Stimulated activated CD8-positive, alpha-beta memory T cell treated with anti-CD3 and anti-CD28 coated beads, Interleukin-15, amount 100 ng/mL, for 1 hour (primary cell): ENCODE results near the gene SIPA1.

Source experiments
- DNase-seq: peaks from one replicate; pipeline ENCODE4 v3.0.0-alpha.2; 2020; ENCODE audit warnings: low read depth

Gene SIPA1

DNA sequence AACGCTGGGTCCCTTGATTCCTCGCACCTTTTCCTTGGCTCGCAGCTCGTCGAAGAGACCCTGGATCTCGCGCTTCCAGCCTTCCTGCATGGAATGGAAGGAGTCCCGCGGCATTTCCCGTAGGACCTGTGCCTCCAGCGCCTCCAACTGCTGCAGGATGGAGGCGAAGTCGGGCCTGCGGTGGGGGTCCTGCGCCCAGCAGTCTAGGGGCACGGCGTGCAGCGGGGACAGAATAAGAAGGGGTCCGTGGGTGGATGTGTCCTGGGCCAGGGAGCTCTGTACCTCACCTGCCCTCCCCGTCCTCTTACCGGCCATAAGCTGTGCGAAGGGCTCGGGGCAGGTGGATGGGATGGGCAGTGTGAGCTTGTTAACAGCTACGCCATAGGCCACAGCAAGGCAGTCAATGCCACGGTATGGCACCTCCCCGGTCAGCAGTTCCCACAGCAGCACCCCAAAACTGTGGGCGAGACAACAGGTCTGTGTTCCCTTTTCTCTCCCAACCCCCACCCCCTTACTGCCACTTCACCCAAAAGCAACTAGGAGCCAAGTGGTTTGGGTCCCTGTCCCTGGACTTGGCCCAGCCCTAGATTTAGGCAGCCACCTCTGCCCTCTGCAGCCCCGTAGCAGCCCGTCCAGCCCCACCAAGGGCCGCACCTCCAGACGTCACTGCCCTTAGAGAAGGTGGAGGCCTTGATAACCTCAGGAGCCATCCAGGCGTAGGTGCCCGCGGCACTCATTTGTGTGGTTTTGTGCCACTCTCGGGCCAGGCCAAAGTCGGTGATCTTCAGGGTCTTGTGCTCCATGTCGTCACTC is 30.1 kb upstream of the SIPA1 start:
- DNase-seq = no peak

GRCh38 chr11:65609229-65609628 is 28.7 kb upstream of the SIPA1 start:
- no peak for DNase-seq

GRCh38 chr11:65609665-65610064 is 28.2 kb upstream of the SIPA1 start:
- DNase-seq = no peak

DNA sequence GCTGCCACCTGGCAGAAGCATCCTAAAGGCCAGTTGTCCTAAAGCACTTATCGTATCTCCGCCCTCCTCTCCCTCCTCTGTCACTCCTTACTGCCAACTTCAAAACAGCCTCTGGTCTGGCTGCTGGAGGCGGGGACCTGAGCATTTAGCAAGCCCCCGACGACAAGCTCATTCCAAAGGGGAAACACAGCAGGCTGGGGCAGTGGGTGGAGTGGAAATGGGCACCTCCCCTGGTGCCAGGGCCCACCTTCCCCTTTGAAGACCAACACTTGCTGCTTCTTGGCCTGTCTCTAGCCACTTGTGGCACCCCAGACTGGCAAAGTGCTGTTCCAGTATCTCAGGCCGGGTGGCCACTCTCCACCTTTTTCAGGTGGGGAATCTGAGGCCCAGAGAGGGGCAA is 27.5 kb upstream of the SIPA1 start:
- no peak for DNase-seq

DNA sequence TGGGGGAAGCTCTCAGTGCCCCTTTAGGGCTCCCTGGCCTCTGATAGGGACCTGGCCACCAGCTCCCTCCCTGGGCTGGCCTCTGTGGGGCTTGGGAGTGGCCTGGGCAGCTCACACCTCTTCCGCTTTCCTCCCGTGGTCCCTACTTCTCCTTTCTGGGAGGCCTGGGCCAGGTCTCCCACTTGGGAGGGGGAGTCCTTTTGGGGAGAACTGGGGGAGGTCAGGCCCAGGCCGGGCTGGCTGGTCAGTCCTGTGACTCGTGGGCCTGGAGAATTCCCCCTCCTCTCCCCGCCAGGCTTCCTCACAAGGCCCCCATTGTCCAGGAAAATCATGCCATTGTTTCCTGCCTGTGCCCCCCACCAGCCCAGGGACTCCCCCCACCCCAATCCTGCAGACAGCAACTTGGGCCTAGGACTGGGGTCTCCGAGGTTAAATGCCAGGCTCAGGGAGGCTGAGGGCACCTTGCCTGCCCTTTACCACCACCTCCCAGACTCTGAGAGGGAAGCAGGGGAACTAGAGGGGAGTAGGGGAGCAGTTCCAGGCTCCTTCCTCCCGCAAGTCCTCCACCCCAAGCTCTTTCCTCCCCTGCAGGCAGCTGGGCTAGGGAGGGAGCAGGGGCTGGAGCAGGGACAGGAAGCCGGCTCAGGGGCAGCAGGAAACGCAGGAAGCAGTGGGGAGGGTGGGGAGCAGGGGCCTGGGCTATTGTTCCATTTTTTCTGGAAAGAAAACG is 26.7 kb upstream of the SIPA1 start:
- DNase-seq = no peak

DNA sequence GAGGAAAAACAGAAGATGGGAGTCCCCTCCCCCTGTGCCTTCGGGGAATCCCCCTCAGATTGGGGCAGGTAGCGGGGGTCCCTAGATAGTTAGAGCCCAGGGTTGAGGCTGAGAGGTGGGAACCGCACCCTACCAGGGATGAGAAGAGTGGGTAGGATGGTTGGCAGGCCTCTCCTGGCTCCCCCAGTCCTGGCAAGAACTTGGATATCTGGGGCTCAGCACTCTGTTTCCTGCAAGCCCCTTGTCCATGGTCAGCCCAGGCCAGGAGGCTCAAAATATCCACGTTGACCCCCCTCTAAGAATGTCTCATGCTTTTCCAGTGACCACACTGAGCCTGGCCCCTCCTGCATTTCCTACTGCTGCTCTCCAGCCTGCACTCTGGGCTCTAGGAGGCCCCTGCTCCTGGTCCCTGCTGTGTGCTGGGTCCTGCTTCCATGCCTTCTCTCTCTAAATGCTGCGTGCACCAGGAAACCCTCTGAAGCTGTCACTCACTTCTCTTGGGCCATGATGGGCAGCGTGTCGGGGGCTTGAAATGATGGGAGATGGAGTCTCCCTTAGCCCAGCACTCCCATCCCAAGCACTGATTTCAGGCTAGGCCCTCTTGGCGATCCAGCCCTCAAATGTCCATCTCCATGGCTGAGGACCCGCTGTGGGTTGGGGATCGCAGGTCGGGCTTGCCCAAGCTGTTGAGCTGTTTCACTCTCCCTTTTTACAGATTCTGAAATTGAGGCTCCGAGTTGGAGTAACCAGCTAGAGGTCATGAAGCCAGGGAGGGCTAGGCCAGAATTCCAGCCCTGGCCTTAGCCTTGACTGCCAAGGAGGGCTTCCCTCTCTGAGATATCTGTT is 25.9 kb upstream of the SIPA1 start:
- DNase-seq = no peak

- DNase-seq = no peak
Measured at GRCh38 chr11:65612691-65613090, 25.2 kb upstream of the SIPA1 start.

DNA sequence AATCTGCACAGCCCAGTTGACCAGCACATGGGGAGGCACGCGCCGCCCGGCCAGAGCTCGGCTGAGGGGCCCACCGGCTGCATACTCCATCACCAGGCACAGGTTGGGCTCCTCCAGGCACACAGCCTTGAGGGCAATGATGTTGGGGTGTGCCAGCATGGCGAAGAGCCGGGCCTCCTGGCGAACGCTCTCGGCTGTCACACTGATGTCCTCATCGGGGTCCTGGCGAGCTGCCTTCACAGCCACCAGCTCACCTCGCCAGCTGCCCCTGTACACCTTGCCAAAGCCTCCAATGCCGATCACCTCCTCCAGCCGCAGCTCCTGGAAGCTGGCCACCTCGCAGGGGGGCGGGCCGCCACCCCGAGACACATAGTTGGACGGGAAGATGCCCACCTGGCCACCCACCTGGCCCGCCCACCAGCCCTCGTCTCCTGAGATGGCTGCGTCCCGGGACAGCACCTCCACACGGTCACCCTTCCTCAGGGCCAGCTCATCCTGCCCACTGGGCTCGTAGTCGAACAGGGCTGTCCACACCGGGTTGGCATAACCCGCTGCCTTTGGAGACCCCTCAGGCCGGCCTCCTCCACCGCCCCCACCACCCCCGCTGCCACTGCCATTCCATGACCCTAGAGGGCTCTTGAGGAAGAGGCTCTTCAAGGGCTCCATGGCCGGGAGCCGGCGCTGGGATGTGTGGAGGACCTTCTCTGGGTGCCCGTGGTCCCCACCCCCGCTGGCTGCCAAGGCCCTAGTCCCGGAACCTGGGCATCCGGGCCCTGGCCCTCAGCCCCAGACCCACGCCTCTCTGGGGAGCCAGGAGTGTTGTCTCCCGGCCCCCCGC is 24.6 kb upstream of the SIPA1 start:
- no peak for DNase-seq

DNA sequence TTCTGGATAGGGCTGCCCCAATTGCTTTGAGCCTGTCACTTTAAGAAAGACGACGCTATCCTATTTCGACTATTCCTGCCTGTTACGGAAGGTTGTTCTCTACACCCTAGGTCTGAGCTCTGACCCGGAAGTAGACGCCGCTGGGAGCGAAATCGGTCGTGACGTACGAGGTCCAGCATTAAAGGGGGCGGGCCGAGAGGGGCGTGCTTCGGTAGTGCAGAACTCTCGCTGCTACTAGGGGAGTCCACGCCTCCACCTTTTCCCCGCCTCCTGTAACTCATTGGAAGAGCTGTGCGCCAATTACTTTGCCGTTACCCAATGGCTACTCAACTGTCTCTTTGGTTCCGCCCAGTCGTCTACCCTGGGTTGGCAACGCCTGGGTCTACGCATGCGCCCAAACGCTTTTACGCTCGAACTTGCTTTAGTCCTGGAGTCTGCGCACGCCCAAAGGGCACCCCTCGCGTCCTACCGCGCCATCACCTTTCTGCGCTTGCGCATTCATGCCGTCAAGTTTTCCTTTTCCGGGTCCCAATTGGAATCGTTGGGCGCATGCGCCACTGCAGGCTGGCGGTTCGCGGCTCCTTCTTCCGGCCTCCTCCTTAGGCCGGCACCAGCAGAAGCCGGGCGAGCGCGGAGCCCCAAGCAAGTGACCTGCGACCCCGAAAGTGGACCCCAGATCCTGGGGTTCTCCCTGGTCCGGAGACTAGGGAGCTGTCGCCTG is 22.5 kb upstream of the SIPA1 start, which contains the start of gene PCNX3:
PCNX3 (plus strand) TSS at position 548 of the 721 bp plus-strand sequence. CDS start 536 bp downstream, outside the sequence.
- peak; percentile 99 for DNase-seq

GRCh38 chr11:65615950-65616574 is 21.8 kb upstream of the SIPA1 start:
- DNase-seq = no peak

- no peak for DNase-seq
Measured at GRCh38 chr11:65616575-65617001, 21.3 kb upstream of the SIPA1 start.

DNA sequence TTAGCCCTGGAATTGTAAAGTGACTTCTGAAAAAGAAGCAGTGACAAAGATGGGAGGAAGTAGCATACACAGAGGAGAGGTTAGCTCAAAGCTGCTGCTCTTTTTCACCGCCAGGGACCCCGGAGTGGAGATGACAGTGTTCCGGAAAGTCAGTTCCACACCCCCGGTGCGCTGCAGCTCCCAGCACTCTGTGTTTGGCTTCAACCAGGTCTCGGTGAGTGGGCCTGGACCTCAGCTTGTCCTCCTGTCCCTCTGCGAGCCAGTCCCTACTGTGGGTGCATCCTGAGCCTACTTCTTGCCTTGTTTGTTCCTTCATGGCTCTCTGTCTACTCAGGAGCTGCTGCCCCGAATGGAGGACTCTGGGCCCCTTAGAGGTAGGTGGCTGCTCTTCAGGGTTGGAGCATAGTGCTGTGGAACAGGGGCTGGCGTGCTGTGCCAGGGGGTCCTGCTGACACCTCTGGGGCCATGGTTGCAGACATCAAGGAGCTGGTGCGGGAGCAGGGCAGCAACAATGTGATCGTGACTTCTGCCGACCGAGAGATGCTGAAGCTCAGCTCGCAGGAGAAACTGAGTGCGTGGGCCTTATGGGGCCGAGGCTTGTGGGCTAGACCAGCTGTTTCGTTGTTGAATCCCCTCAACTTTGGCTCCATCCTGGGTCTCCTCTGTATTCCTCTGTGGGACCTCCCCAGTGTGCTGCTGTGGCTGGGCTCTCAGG is 20.6 kb upstream of the SIPA1 start:
- no peak for DNase-seq

DNA sequence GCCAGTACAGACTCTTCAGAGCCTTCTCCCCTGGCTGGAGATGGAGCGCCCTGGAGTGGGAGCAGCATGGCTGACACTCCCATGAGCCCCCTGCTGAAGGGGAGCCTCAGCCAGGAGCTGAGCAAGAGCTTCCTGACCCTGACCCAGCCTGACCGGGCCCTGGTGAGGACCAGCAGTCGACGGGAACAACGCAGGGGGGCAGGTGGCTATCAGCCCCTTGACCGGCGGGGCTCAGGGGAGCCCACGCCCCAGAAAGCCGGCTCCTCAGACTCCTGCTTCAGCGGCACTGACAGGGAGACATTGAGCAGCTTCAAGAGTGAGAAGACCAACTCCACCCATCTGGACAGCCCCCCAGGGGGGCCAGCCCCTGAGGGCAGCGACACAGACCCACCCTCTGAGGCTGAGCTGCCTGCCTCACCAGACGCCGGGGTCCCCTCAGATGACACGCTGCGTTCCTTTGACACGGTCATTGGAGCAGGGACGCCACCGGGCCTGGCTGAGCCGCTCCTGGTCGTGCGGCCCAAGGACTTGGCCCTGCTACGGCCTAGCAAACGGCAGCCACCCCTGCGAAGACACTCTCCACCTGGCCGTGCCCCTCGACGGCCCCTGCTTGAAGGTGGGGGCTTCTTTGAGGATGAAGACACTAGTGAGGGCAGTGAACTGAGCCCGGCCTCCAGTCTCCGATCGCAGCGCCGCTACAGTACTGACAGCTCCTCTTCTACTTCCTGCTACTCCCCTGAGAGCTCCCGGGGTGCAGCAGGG is 19.7 kb upstream of the SIPA1 start:
- no peak for DNase-seq

DNA sequence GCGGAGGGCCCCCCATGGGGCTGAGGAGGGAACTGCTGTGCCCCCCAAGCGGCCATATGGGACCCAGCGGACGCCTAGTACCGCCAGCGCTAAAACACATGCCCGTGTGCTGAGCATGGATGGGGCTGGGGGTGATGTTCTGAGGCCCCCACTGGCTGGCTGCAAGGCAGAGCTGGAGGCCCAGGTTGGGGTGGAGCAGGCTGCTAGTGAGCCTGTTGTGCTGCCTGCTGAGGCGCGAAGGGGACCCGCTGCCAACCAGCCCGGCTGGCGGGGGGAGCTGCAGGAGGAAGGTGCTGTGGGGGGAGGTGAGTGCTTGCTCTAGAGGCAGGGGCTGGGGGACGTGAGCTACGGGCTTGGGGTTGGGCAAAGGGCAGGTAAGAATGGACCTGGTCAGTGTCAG is 19.1 kb upstream of the SIPA1 start:
- DNase-seq = no peak

DNA sequence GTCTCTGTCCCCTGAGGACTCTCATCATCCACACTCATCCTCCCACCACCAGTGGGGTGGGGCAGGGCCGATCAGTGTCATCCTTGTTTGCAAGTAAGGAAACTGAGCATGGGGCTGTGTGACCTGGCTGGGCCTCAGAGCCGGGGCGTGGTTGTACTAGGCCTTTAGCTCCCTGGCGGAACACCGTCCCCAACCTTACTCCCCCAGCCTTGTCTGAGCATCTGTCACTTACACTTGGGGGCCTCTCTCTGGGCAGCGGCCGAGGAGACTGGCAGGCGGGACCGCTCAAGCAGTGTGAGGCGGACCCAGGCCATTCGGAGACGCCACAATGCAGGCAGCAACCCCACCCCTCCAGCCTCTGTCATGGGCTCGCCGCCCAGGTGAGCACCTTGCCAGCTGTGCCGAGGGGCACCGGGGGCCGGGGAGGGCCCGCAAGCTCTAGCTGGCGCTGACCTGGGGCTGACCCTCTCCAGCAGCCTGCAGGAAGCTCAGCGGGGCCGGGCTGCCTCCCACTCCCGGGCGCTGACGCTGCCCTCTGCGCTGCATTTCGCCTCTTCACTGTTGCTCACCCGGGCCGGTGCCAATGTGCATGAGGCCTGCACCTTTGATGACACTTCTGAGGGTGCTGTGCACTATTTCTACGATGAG is 18.5 kb upstream of the SIPA1 start:
- no peak for DNase-seq

DNA sequence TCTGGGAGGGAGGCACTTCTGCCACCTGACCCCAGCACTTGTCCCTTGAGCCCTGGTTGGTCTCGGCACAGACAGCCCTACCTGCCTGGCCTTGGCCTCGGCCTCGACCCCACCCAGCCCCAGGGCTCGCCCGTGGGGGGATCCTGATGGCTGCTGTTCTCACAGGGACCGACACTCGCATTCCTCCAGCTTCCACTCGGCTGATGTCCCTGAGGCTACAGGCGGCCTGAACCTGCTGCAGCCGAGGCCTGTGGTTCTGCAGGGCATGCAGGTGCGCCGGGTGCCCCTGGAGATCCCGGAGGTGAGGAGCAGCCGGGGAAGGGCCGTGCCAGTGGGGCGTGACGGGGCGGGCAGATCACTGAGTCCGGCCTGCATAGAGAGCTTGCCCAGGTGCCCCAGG is 17.2 kb upstream of the SIPA1 start:
- no peak for DNase-seq

- DNase-seq = no peak
Measured at GRCh38 chr11:65621460-65621859, 16.4 kb upstream of the SIPA1 start.

- DNase-seq = no peak
Measured at GRCh38 chr11:65622011-65622410, 15.9 kb upstream of the SIPA1 start.
